RWPE1 (cell line): Measurements from ENCODE around the gene GRAP.

Source experiments
- CTCF ChIA-PET: fragments of 350-600 bp; sonication (Branson Sonifier 250); formaldehyde crosslinking; extraction: SDS; loops from one replicate; lab custom pipeline; 2021; lab: Yijun Ruan, JAX
- POLR2A ChIA-PET: fragments of 400-600 bp; formaldehyde crosslinking; extraction: SDS; loops from one replicate; lab custom pipeline; 2020; ENCODE audit warnings: antibody characterized with exemption; ENCODE audit not compliant: low non-redundant PET; lab: Yijun Ruan, JAX
- DNase-seq: peaks from one replicate; pipeline ENCODE4 v3.0.0; 2012; ENCODE audit warnings: low spot score
- H3K27ac ChIP-seq: fragments of 450-650 bp; 2 replicates; pipeline ENCODE4 v1.5.1; 2017
- CTCF ChIP-seq: fragments of 450-650 bp; conservative IDR thresholded peaks from 2 replicates; pipeline ENCODE4 v1.5.1; 2017; ENCODE audit warnings: low read depth, mild to moderate bottlenecking

GRAP gene

GRCh38 chr17:18984273-18985114 lies 62.3 kb downstream of the GRAP start:
- ChIA-PET CTCF (interaction anchor here (1.2 kb wide), 1 partner anchor 23 kb away, joined by 5 read pairs; no protein-coding TSS in a partner anchor), POLR2A (no interaction called here)
- no peak for DNase-seq
- TF ChIP-seq CTCF = no peak
- peak overlapping the region; percentile 78 for H3K27ac ChIP-seq

GRCh38 chr17:18981642-18982424 lies 64.9 kb downstream of the GRAP start:
- POLR2A ChIA-PET = interaction anchor here (0.6 kb wide), 2 partner anchors 21 to 770 kb away, joined by 5 to 9 read pairs; no protein-coding TSS in a partner anchor
- no peak for DNase-seq
- CTCF ChIA-PET = no interaction called here
- peak overlapping the region; percentile 78 for H3K27ac ChIP-seq
- TF ChIP-seq CTCF = no peak

- peak overlapping the region; percentile 78 for H3K27ac ChIP-seq
- no peak for DNase-seq
- POLR2A ChIA-PET = interaction anchor here (0.6 kb wide), 1 partner anchor 770 kb away, joined by 9 read pairs; no protein-coding TSS in a partner anchor
- CTCF ChIA-PET = no interaction called here
- TF ChIP-seq CTCF = no peak
Measured at GRCh38 chr17:18981335-18981641, 65.5 kb downstream of the GRAP start.

- POLR2A ChIA-PET = interaction anchor here (0.6 kb wide), 1 partner anchor 771 kb away, joined by 9 read pairs; no protein-coding TSS in a partner anchor
- H3K27ac ChIP-seq = peak overlapping the region; percentile 78
Measured at GRCh38 chr17:18980682-18981334, 65.9 kb downstream of the GRAP start.

GRCh38 chr17:18978655-18979054 lies 68.1 kb downstream of the GRAP start:
- CTCF ChIA-PET = no interaction called here
- no peak for DNase-seq
- POLR2A ChIA-PET = no interaction called here

More at GRCh38 chr17:18980682-18981334, 65.9 kb downstream of the GRAP start:
- no peak for DNase-seq
- CTCF ChIA-PET = no interaction called here
- no peak for TF ChIP-seq CTCF

More at GRCh38 chr17:18978655-18979054, 68.1 kb downstream of the GRAP start:
- no peak for TF ChIP-seq CTCF
- H3K27ac ChIP-seq = no peak overlapping the region
